ENCODE results near the gene EP300.
"Not testable (repeated sequence)": the region's sequence is repeated elsewhere in the genome, so short reads cannot be mapped to it uniquely, and the experiment has no call there.

The EP300 gene

GRCh38 chr22:41169157-41169556 lies 76.8 kb downstream of the EP300 start:
- DNase-seq, result no peak

DNA sequence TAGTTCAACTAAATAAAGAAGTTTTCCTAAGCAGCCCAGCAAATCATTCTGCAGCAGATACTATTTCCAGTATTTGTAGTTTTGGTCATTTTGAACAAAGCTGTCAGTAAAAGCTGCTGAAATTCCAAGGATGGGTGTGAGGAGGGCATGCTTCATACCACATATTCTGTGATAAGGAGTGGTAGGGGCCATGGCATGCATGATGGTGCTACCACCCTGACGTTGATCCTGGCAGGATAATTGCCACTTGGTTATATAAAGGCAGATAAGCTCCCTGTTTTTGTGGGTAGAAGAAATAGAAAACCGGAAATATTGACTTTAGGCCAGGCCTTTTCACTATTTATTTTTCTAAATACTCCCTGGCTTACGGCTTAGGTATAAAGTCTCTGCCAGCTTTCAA lies 79.6 kb downstream of the EP300 start:
- DNase-seq, result no peak

DNA sequence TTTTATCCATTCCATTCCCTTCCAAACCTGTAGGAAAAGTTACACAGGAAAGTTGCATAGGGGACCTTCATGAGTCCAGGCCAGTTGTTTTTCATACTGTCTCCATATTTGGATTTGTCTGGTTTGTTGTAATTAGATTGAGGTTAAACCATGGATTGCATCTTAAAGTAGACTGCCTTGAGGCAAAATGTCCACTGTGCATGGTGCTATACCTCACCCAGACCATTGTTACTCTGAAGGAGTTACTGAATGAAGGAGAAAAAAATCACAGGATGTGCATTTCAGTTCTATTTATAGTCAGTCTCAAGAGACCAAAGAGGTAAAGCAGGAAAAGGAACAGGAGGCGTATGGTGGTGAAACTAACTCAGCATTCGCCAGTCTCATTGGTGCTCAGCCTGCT lies 83.2 kb downstream of the EP300 start:
- no peak for DNase-seq

- DNase-seq, result no peak
These were observed 84.7 kb downstream of the EP300 start for GRCh38 chr22:41177040-41177621.

GRCh38 chr22:41177622-41178424 lies 85.4 kb downstream of the EP300 start:
- no peak for DNase-seq

- DNase-seq, result no peak
These were observed 86.1 kb downstream of the EP300 start for GRCh38 chr22:41178425-41178975.

DNA sequence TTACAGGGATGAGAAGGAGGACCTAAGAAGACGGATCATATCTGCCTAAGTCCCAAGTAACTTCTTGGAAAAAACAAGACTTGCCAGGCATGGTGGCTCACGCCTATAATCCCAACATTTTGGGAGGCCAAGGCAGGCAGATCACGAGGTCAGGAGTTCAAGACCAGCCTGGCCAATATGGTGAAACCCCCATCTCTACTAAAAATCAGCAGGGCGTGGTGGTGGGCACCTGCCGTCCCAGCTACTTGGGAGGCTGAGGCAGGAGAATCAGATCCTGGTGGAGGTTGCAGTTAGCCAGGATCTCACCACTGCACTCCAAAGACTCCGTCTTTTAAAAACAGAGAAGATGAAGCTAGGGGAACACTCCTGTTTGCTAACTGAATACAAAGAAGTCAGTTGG lies 88.0 kb downstream of the EP300 start:
- DNase-seq, result not testable (repeated sequence)

GRCh38 chr22:41180926-41181325 lies 88.5 kb downstream of the EP300 start:
- DNase-seq, result no peak

DNA sequence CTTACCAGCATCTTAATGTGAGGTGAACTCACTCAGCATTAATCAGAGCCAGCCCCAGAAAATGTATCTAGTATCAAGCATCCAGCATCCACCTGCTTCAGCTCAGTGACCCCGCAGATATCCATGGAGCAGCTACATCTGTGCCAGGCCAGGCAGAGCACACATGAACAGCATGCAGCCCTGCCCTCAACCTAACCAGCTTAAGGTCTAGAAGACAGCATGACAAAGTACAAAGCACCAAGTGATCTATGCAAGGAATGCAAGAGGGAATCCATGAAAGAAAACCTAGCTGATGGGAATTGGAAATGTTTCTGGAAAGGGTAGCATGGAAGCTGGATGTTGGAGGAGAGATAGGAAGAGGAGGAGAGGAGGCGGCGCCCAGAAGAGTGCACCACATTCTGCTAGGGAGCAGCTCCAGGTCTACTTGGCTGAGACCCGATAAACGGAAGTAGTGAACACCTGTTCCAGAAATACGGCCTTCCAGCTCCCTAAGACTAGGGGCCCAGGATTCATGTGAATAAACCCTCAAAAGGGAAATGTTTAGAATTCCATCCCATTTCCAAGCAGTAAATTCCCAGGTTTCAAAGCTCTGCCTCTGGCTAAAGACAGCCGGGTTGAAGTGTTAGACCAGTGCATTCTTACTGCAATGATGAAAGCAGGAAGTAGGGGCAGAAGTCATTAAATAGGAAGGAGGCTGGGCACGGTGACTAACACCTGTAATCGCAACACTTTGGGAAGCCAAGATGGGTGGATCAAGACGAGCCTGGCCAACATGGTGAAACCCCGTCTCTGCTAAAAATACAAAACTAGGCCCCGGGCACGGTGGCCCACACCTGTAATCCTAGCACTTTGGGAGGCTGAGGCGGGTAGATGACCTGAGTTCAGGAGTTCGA lies 89.2 kb downstream of the EP300 start:
- no peak for DNase-seq

GRCh38 chr22:41184679-41185078 lies 92.3 kb downstream of the EP300 start:
- no peak for DNase-seq

- DNase-seq, result no peak
These were observed 99.1 kb downstream of the EP300 start for GRCh38 chr22:41191467-41191866.

GRCh38 chr22:41193829-41194228 lies 101.4 kb downstream of the EP300 start:
- DNase-seq, result no peak

DNA sequence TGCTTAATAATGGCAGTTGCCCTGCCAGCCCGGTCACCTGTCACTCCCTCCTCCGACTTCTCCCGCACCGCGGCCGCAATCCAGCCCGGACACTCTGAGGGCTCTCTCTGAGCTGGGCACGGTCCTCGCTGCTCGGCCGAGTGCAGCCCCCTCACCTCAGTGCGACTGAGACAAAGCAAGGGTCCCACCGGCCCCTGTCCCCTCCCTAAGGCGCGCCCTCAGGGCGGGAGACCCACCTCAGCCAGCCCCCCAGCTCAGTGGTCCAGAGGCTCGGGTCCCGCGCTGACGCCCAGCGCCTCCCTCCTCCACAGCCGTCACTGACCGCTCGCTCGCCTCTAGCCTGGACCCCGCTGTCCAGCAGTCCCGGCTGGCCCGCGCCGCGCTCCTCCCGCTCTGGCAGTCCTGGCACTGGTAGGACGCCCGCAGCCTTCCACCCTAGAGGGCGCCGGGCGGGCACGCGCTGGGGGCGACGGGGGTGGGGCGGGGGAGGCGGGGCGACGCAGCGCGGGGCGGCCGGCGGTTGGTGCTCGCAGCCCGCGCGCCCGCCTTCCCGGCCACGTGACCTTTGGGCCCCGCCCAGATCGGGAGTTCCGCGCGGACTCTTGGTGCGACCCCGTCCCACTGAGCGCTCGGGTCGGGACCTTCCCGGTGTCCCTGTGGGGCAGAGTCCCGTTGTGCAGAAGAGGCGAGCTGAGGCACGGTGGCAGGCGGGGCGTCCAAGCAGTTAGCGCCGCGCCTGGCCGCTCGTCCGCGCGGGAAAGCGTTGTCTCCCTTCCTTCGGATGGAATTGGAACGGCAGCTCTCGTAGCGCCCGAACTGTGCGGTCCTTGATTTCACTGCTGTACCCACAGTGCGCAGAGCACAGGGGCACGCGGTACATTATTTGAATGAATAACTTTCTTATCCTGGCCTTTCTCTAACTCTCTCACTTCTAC lies 104.9 kb downstream of the EP300 start:
- DNase-seq, result peak; percentile 91

GRCh38 chr22:41198027-41198580 lies 105.7 kb downstream of the EP300 start:
- peak; percentile 59 for DNase-seq

DNA sequence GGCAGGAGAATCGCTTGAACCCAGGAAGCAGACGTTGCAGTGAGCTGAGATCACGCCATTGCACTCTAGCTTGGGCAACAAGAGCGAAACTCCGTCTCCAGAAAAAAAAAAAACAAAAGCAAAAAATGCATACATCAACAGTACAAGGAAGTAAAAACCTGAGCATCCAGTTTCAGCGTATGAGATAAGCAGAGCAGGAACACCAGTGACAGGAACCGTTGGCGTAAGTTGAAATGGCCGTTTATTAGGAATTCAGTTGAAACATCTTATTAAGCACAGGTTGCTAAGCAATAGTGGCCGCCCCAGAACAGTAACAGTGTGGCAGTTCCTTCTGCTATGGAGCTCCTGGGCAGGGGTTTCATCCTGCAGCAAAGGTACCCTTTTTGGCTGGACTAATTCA lies 108.7 kb downstream of the EP300 start:
- no peak for DNase-seq

- DNase-seq, result no peak
These were observed 110.7 kb downstream of the EP300 start for GRCh38 chr22:41203118-41203517.

- no peak for DNase-seq
These were observed 111.7 kb downstream of the EP300 start for GRCh38 chr22:41204066-41204465.

GRCh38 chr22:41204992-41205900 lies 112.9 kb downstream of the EP300 start, which contains the start of gene L3MBTL2:
Gene L3MBTL2, plus strand, starts transcription at chr22:41205312. Its CDS starts 51 bp downstream, at chr22:41205363.
- peak; percentile 99 for DNase-seq

DNA sequence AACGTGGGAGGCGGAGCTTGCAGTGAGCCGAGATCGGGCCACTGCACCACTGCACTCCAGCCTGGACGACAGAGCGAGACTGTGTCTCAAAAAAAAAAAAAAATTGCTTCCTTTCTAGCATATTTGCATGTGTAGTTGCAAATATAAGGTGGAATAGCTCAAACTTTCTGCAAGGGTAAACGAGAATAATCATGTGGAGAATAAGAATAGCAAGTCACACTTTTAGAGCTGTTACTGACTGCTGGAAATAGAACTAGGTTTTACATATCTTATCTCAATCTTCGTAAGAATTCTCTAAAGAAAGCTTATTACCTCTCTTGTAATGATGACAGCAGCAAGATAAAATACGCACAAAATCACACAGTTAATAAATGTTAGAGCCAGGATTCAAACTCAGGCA lies 114.3 kb downstream of the EP300 start:
- no peak for DNase-seq

DNA sequence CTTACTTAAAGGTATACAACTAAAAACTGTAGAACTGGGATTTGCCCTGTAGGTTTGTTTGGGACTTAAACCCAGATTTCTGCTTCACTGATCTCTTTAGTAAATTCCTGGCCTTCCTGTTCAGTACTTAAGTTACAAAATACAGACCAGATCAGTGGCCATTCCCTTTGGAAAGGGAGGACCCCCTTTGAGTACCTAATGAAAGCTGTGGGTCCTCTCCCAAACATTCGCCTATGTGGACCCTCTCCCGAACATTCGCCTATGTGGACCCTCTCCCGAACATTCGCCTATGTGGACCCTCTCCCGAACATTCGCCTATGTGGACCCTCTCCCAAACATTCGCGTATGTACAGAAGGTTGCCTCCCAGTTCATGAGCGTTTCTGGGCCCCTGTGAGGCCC lies 123.0 kb downstream of the EP300 start:
- DNase-seq, result no peak

DNA sequence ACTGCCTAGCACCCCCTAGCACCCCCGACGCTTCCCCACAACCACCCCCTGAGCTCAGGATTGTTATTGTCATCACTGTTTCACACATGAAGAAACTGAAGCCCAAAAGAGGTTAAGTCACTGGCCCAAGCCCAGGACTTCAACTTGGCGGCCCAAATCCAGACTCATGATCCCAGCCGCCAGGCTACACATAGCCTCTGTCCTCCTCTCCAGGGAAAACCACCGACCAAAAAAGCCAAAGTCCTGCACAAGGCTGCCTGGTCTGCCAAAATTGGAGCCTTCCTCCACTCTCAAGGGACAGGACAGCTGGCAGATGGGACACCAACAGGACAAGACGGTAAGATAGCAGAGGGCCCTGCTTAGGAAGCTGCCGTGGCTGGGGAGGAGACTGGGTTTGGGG lies 123.5 kb downstream of the EP300 start:
- no peak for DNase-seq

All from eye (tissue), 1 donor.